Measurements from ENCODE around the gene PCOLCE2.

The PCOLCE2 gene, protein sequence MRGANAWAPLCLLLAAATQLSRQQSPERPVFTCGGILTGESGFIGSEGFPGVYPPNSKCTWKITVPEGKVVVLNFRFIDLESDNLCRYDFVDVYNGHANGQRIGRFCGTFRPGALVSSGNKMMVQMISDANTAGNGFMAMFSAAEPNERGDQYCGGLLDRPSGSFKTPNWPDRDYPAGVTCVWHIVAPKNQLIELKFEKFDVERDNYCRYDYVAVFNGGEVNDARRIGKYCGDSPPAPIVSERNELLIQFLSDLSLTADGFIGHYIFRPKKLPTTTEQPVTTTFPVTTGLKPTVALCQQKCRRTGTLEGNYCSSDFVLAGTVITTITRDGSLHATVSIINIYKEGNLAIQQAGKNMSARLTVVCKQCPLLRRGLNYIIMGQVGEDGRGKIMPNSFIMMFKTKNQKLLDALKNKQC

DNA sequence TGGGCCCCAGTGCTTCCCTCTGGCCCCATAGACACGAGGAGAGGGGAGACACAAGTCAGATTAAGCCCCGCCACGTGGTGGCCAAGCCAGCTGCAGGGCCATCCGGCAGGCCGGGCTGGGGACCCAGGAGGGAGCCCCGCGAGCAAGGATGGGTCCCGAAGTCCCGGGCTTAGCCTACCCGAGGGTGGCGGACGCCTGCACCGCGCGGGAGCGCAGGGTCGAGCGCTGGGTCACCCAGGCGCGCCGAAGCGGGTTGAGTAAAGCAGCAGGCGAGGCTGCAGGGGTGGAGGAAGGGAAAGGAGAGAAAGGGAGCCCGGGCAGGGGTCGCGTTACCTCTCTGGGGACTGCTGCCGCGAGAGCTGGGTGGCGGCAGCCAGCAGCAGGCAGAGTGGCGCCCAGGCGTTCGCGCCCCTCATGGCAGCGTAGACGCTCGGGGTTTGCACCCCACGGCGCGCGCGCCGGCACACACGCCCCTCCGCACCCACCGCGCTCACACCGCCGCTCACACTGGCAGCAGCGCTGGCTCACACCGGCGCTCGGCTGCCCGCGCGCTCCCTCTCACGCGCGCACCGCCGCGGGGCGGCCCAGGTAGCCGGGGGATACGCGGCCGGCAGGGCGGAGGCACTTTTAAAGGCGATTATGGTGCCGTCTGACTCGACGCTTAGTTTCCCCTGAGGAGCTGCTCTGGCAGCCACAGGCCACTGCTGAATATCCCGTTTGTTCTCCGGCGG is at the start of gene PCOLCE2:
Gene PCOLCE2 (minus strand): TSS at position 603 of the 731 bp plus-strand sequence. CDS start 187 bp downstream, at position 416.
- Histone ChIP-seq H3K4me2 (ENCODE audit: insufficient read depth, low read length) (no peak within 1 kb of the TSS), H3K4me3 (ENCODE audit: low read depth in 1 of 2, low read length in 2 of 2) (no peak within 1 kb of the TSS), H3K9ac (ENCODE audit: low read depth, low read length) (no peak within 1 kb of the TSS), H4K20me1 (ENCODE audit: insufficient read depth, low read length) (no peaks in the 10 kb centered on the region), H3K9me3 (ENCODE audit: insufficient read depth, low read length, severe bottlenecking) (no peaks in the 10 kb centered on the region), H3K27me3 (ENCODE audit: insufficient read depth, low read length, poor library complexity) (peaks cover 6% of the 10 kb centered on the region), H2AFZ (ENCODE audit: low read depth, low read length) (no peak within 1 kb of the TSS), H3K79me2 (ENCODE audit: insufficient read depth, low read length) (no peaks in the 10 kb centered on the region), H3K36me3 (ENCODE audit: insufficient read depth, low read length) (no peaks in the 10 kb centered on the region), H3K4me1 (ENCODE audit: insufficient read depth, low read length) (no peaks in the 10 kb centered on the region), H3K27ac (ENCODE audit: low read length) (no peak within 1 kb of the TSS)
- TF ChIP-seq EZH2 (IDR thresholded peaks at IDR 0.05; ENCODE audit: borderline replicate concordance, low read depth, low read length, severe bottlenecking) (no peak), CTCF (IDR thresholded peaks at IDR 0.05; ENCODE audit: borderline replicate concordance, extremely low read depth, low read length, poor library complexity, severe bottlenecking) (no peak)
- DNase-seq, result no peak
- ATAC-seq (ENCODE audit: insufficient read depth, low read depth), result no peak

DNA sequence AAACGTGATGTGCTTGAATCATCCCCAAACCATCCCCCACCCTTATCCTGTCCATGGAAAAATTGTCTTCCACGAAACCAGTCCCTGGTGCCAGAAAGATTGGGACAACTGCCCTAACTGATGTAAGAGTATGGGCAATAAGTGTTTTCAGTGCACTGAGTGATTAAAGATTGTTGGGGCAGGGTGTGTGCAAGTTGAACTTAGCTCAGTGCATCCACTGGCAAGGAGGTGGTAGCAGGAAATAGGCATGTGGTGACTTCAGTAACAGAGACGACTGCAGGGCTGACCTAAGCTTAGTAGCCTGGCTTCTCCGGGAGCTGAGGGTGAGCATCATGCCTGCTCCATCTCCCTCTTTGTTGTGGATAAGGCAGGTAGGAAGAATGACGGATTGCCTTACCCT is 47.1 kb upstream of the PCOLCE2 start:
- Histone ChIP-seq H3K36me3 (ENCODE audit: insufficient read depth, low read length) (no peaks in the 10 kb centered on the region), H3K27ac (ENCODE audit: low read length) (no peak overlapping the region), H3K79me2 (ENCODE audit: insufficient read depth, low read length) (no peaks in the 10 kb centered on the region), H3K4me1 (ENCODE audit: insufficient read depth, low read length) (no peaks in the 10 kb centered on the region), H2AFZ (ENCODE audit: low read depth, low read length) (no peak overlapping the region), H4K20me1 (ENCODE audit: insufficient read depth, low read length) (no peaks in the 10 kb centered on the region), H3K4me2 (ENCODE audit: insufficient read depth, low read length) (no peak overlapping the region), H3K27me3 (ENCODE audit: insufficient read depth, low read length, poor library complexity) (peaks cover 3% of the 10 kb centered on the region), H3K9ac (ENCODE audit: low read depth, low read length) (no peak overlapping the region), H3K9me3 (ENCODE audit: insufficient read depth, low read length, severe bottlenecking) (no peaks in the 10 kb centered on the region), H3K4me3 (ENCODE audit: low read depth in 1 of 2, low read length in 2 of 2) (no peak overlapping the region)
- ATAC-seq (ENCODE audit: insufficient read depth, low read depth), result no peak
- DNase-seq, result no peak
- TF ChIP-seq EZH2 (IDR thresholded peaks at IDR 0.05; ENCODE audit: borderline replicate concordance, low read depth, low read length, severe bottlenecking) (no peak), CTCF (IDR thresholded peaks at IDR 0.05; ENCODE audit: borderline replicate concordance, extremely low read depth, low read length, poor library complexity, severe bottlenecking) (no peak)

- H4K20me1 ChIP-seq (ENCODE audit: insufficient read depth, low read length), result no peaks in the 10 kb centered on the region
- no peaks in the 10 kb centered on the region for H3K79me2 ChIP-seq (ENCODE audit: insufficient read depth, low read length)
- no peak overlapping the region for H3K9ac ChIP-seq (ENCODE audit: low read depth, low read length)
- no peaks in the 10 kb centered on the region for H3K36me3 ChIP-seq (ENCODE audit: insufficient read depth, low read length)
- no peaks in the 10 kb centered on the region for H3K4me1 ChIP-seq (ENCODE audit: insufficient read depth, low read length)
- H3K4me3 ChIP-seq (ENCODE audit: low read depth in 1 of 2, low read length in 2 of 2), result no peak overlapping the region
- no peak overlapping the region for H2AFZ ChIP-seq (ENCODE audit: low read depth, low read length)
- H3K4me2 ChIP-seq (ENCODE audit: insufficient read depth, low read length), result no peak overlapping the region
- H3K27ac ChIP-seq (ENCODE audit: low read length), result no peak overlapping the region
- no peak for DNase-seq
- no peak for TF ChIP-seq EZH2 (IDR thresholded peaks at IDR 0.05; ENCODE audit: borderline replicate concordance, low read depth, low read length, severe bottlenecking)
- TF ChIP-seq CTCF (IDR thresholded peaks at IDR 0.05; ENCODE audit: borderline replicate concordance, extremely low read depth, low read length, poor library complexity, severe bottlenecking), result no peak
- H3K27me3 ChIP-seq (ENCODE audit: insufficient read depth, low read length, poor library complexity), result peaks cover 3% of the 10 kb centered on the region
- no peak for ATAC-seq (ENCODE audit: insufficient read depth, low read depth)
- H3K9me3 ChIP-seq (ENCODE audit: insufficient read depth, low read length, severe bottlenecking), result no peaks in the 10 kb centered on the region
These were observed 46.0 kb upstream of the PCOLCE2 start for GRCh38 chr3:142934887-142935269.
